SK-N-SH (cell line): ENCODE data around the gene TMCC3. TPM values are rescaled to one million over a fixed set of nuclear protein-coding genes. Genes with fewer than 3 reads are reported as not detected.
A peak's percentile ranks its signal among the peaks of the same experiment; 100 is the strongest.

Source experiments
- CTCF ChIA-PET: fragments of 300-600, 350-600 bp; formaldehyde crosslinking; extraction: SDS; loops from one replicate; lab custom pipeline; 2021; lab: Yijun Ruan, JAX
- POLR2A ChIA-PET: fragments of 350-600 bp; sonication (Branson Sonifier 250); formaldehyde crosslinking; extraction: SDS; loops from one replicate; lab custom pipeline; 2020; ENCODE audit warnings: antibody characterized with exemption, inconsistent platforms; lab: Yijun Ruan, JAX
- DNase-seq: peaks from one replicate; pipeline ENCODE4 v3.0.0; 2012
- H2AFZ ChIP-seq: fragments of 200-600 bp; sonication (generic); 2 replicates; pipeline ENCODE4 v1.8.1; 2016; ENCODE audit warnings: antibody characterized with exemption, mild to moderate bottlenecking, low read depth
- H3F3A ChIP-seq: fragments of 200-600 bp; sonication (generic); replicated peaks from 2 replicates; pipeline ENCODE3; 2016; ENCODE audit warnings: antibody characterized with exemption, mild to moderate bottlenecking; ENCODE audit not compliant: insufficient read depth
- H3K27ac ChIP-seq, 2 experiments: fragments of 200-500 bp in 1 of 2; fragments of 200-600 bp in 1 of 2; sonication (Bioruptor generic) in 1 of 2; sonication (generic), shearing (Covaris generic) in 1 of 2; 2 replicates each; pipeline versions ENCODE4 v1.5.1 to v1.6.1; 2014 to 2016; ENCODE audit warnings: low read depth in 2 of 2, inconsistent platforms in 1 of 2, low read length in 1 of 2, mild to moderate bottlenecking in 1 of 2, mixed read lengths in 1 of 2
- H3K27me3 ChIP-seq: fragments of 200-600 bp; sonication (generic), shearing (Covaris generic); 2 replicates; pipeline ENCODE4 v1.6.1; 2016; ENCODE audit warnings: mixed run types; ENCODE audit not compliant: insufficient read depth
- H3K36me3 ChIP-seq, 2 experiments: fragments of 200-500 bp in 1 of 2; fragments of 200-600 bp in 1 of 2; sonication (Bioruptor generic) in 1 of 2; sonication (generic) in 1 of 2; replicated peaks in 1 of 2; 2 replicates each; pipeline versions ENCODE3 to v1.5.1; 2014 to 2016; ENCODE audit warnings: low read length in 1 of 2, mild to moderate bottlenecking in 1 of 2; ENCODE audit not compliant: insufficient read depth in 2 of 2, control insufficient read depth in 1 of 2
- H3K4me1 ChIP-seq, 2 experiments: fragments of 200-500 bp in 1 of 2; fragments of 200-600 bp in 1 of 2; sonication (Bioruptor generic) in 1 of 2; sonication (generic), shearing (Covaris generic) in 1 of 2; 2 replicates each; pipeline versions ENCODE4 v1.5.1 to v1.6.1; 2014 to 2016; ENCODE audit warnings: low read depth in 1 of 2, low read length in 1 of 2, mixed run types in 1 of 2; ENCODE audit not compliant: insufficient read depth in 2 of 2, control insufficient read depth in 1 of 2
- H3K4me2 ChIP-seq: fragments of 200-600 bp; sonication (generic), shearing (Covaris generic); 2 replicates; pipeline ENCODE4 v1.6.1; 2017; ENCODE audit warnings: mixed run types
- H3K4me3 ChIP-seq, 2 experiments: fragments of 200-500 bp in 1 of 2; fragments of 200-600 bp in 1 of 2; sonication (Bioruptor generic) in 1 of 2; sonication (generic), shearing (Covaris generic) in 1 of 2; 2 replicates each; pipeline versions ENCODE4 v1.5.1 to v1.8.1; 2014 to 2016; ENCODE audit warnings: low read depth in 2 of 2, inconsistent platforms in 1 of 2, low read length in 1 of 2, mild to moderate bottlenecking in 1 of 2, mixed read lengths in 1 of 2, moderate library complexity in 1 of 2
- H3K79me2 ChIP-seq: fragments of 200-600 bp; sonication (generic); 2 replicates; pipeline ENCODE4 v1.8.1; 2017; ENCODE audit warnings: mild to moderate bottlenecking; ENCODE audit not compliant: insufficient read depth
- H3K9ac ChIP-seq: fragments of 200-600 bp; sonication (generic); 2 replicates; pipeline ENCODE4 v1.6.1; 2017; ENCODE audit warnings: mixed run types
- H3K9me2 ChIP-seq: fragments of 200-600 bp; sonication (generic); 2 replicates; pipeline ENCODE4 v1.6.1; 2017; ENCODE audit warnings: mixed run types
- H3K9me3 ChIP-seq: fragments of 200-600 bp; sonication (generic); 2 replicates; pipeline ENCODE4 v1.6.1; 2017; ENCODE audit warnings: mixed run types, mild to moderate bottlenecking, moderate library complexity
- H4K20me1 ChIP-seq: fragments of 200-600 bp; sonication (generic); 2 replicates; pipeline ENCODE4 v1.6.1; 2017; ENCODE audit warnings: mild to moderate bottlenecking, mixed run types; ENCODE audit not compliant: insufficient read depth
- CHD2 ChIP-seq: fragments of 150-350 bp; IDR thresholded peaks from 2 replicates; pipeline ENCODE4 v1.6.1; 2018; ENCODE audit warnings: low read length; ENCODE audit not compliant: partially characterized antibody
- ELF1 ChIP-seq: IDR thresholded peaks from 2 replicates; pipeline ENCODE4 v1.4.0; 2012
- EP300 ChIP-seq, 2 experiments: IDR thresholded peaks; 2 replicates each; pipeline versions ENCODE4 v1.4.0 to v1.6.1; 2012; ENCODE audit warnings: borderline replicate concordance in 1 of 2, low read depth in 1 of 2, low read length in 1 of 2
- EZH2phosphoT487 ChIP-seq: fragments of 200-600 bp; sonication (generic); IDR thresholded peaks from 2 replicates; pipeline ENCODE4 v1.6.1; 2017; ENCODE audit warnings: low read depth, mixed run types, mild to moderate bottlenecking, antibody characterized with exemption, moderate library complexity, borderline replicate concordance
- FOSL2 ChIP-seq: IDR thresholded peaks from 2 replicates; pipeline ENCODE4 v1.4.0; 2012; ENCODE audit warnings: low read depth, mild to moderate bottlenecking, moderate library complexity, borderline replicate concordance
- FOXJ3 ChIP-seq: sonication (generic); formaldehyde crosslinking; IDR thresholded peaks from 2 replicates; pipeline ENCODE4 v1.5.1; 2020; ENCODE audit warnings: mild to moderate bottlenecking, missing genetic modification reagents
- MAX ChIP-seq: IDR thresholded peaks from 2 replicates; pipeline ENCODE4 v1.4.0; 2012; ENCODE audit warnings: low read depth
- MEF2A ChIP-seq: IDR thresholded peaks from 2 replicates; pipeline ENCODE4 v1.4.0; 2012; ENCODE audit warnings: low read depth, borderline replicate concordance
- MXI1 ChIP-seq: IDR thresholded peaks from 2 replicates; pipeline ENCODE4 v1.6.1; 2012; ENCODE audit warnings: mild to moderate bottlenecking, low read depth, low read length, improper control_type of control experiment
- NFIC ChIP-seq: IDR thresholded peaks from 2 replicates; pipeline ENCODE4 v1.4.0; 2012; ENCODE audit warnings: borderline replicate concordance
- NRF1 ChIP-seq: IDR thresholded peaks from 2 replicates; pipeline ENCODE4 v1.6.1; 2012; ENCODE audit warnings: low read depth, mild to moderate bottlenecking, low read length
- PBX3 ChIP-seq: IDR thresholded peaks from 2 replicates; pipeline ENCODE4; 2012
- POLR2AphosphoS5 ChIP-seq: IDR thresholded peaks from 2 replicates; pipeline ENCODE4 v1.6.1; 2012; ENCODE audit warnings: low read depth, low read length
- RAD21 ChIP-seq: IDR thresholded peaks from 2 replicates; pipeline ENCODE4 v1.6.1; 2012; ENCODE audit warnings: mild to moderate bottlenecking, low read length
- RCOR1 ChIP-seq: fragments of 150-350 bp; IDR thresholded peaks from 2 replicates; pipeline ENCODE4 v1.6.1; 2017; ENCODE audit warnings: antibody characterized with exemption, low read length
- RXRA ChIP-seq: IDR thresholded peaks from 2 replicates; pipeline ENCODE4 v1.4.0; 2012; ENCODE audit warnings: low read depth, mild to moderate bottlenecking, borderline replicate concordance
- SIN3A ChIP-seq: IDR thresholded peaks from 2 replicates; pipeline ENCODE4 v1.6.1; 2012; ENCODE audit warnings: low read depth, mild to moderate bottlenecking, low read length, moderate library complexity, borderline replicate concordance
- TEAD4 ChIP-seq: IDR thresholded peaks from 2 replicates; pipeline ENCODE4 v1.4.0; 2012; ENCODE audit warnings: mild to moderate bottlenecking, borderline replicate concordance; ENCODE audit not compliant: insufficient read depth
- USF1 ChIP-seq: IDR thresholded peaks from 2 replicates; pipeline ENCODE4 v1.4.0; 2012; ENCODE audit warnings: low read depth, borderline replicate concordance
- USF2 ChIP-seq: fragments of 150-350 bp; IDR thresholded peaks from 2 replicates; pipeline ENCODE4 v1.6.1; 2017; ENCODE audit warnings: antibody characterized with exemption, low read length, low read depth, borderline replicate concordance
- YY1 ChIP-seq: IDR thresholded peaks from 2 replicates; pipeline ENCODE4 v1.4.0; 2012; ENCODE audit warnings: low read depth, mild to moderate bottlenecking
- WGBS: methylation state at CpG from one replicate; pipeline ENCODE4 v1.1.6; 2017; ENCODE audit warnings: low lambda C conversion rate; 5-methylcytosine and 5-hydroxymethylcytosine counted together
- polyA plus RNA-seq, 3 experiments: library from polyadenylated mRNA; depleted of rRNA; stranded (reverse); fragments of >200 nt; gene quantifications; 2 replicates each; pipeline ENCODE4 v1.2.3, GENCODE V29; 2012
- TF ChIP-seq, protein P1 (sequence below): fragments of 200-600 bp; sonication (generic); IDR thresholded peaks from 2 replicates; pipeline ENCODE4 v1.6.1; 2017; ENCODE audit warnings: antibody characterized with exemption, mild to moderate bottlenecking, moderate library complexity
- TF ChIP-seq, protein P2 (sequence below): fragments of 150-350 bp; IDR thresholded peaks from 2 replicates; pipeline ENCODE4 v1.6.1; 2016; ENCODE audit warnings: mild to moderate bottlenecking, low read depth, low read length
- TF ChIP-seq, protein P3 (sequence below): IDR thresholded peaks from 2 replicates; pipeline ENCODE4 v1.6.1; 2012; ENCODE audit warnings: mild to moderate bottlenecking, low read depth, low read length, moderate library complexity

TMCC3 gene
- polyA plus RNA-seq, 1 of the 3 experiments (the other 2 are of a cell fraction) = 0.53 TPM

DNA sequence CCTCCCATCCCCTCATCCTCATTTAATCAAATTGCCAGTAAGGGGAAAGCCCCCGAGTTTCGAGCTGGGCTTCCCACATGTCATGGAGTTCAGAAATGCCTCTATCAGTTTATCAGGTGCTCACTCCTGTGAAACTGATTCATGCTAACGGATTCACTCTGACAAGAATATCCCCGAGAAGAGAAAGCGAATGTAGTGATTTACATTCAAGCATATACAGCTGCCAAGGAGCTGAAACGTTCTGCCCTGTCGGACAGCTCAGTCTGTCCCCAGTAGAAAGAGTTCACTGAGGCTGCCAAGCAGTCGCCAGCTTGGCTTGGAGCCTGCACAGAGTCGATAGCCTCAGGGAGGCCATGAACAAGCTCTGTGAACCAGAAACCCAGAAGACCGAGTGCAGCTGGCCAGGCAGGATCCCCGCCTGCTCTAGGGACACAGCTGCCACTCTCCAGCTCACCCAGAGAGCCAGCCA lies 88.4 kb downstream of the TMCC3 start:
- H3K9me3 ChIP-seq = no peaks in the 10 kb centered on the region
- no peaks in the 10 kb centered on the region for H4K20me1 ChIP-seq
- ChIA-PET POLR2A (no interaction called here), CTCF (interaction anchor here (2.5 kb wide), 2 partner anchors 16 to 313 kb away, joined by 7 to 17 read pairs; no protein-coding TSS in a partner anchor)
- no peaks in the 10 kb centered on the region for H3F3A ChIP-seq
- no peak overlapping the region for H3K4me3 ChIP-seq
- no peaks in the 10 kb centered on the region for H3K79me2 ChIP-seq
- DNase-seq = peak; percentile 83
- peak overlapping the region in 1 of 2 experiments; percentile 81; a peak in 2 of 4 replicates for H3K27ac ChIP-seq
- no peaks in the 10 kb centered on the region for H3K27me3 ChIP-seq
- no peak overlapping the region for H2AFZ ChIP-seq
- no peaks in the 10 kb centered on the region for H3K9me2 ChIP-seq
- H3K4me2 ChIP-seq = 0 out of 2 replicates have a peak overlapping the region, but pooled peaks have one; percentile 20
- no peak overlapping the region for H3K9ac ChIP-seq
- H3K4me1 ChIP-seq = peaks cover 0 to 10% of the 10 kb centered on the region in 2 experiments; a peak in 1 of 4 replicates
- H3K36me3 ChIP-seq = no peaks in the 10 kb centered on the region
- 24% methylated on average over 10 of the region's 11 CpGs for WGBS
- no peak for TF ChIP-seq RXRA
- no peak for TF ChIP-seq USF2
- TF ChIP-seq, protein P1, sequence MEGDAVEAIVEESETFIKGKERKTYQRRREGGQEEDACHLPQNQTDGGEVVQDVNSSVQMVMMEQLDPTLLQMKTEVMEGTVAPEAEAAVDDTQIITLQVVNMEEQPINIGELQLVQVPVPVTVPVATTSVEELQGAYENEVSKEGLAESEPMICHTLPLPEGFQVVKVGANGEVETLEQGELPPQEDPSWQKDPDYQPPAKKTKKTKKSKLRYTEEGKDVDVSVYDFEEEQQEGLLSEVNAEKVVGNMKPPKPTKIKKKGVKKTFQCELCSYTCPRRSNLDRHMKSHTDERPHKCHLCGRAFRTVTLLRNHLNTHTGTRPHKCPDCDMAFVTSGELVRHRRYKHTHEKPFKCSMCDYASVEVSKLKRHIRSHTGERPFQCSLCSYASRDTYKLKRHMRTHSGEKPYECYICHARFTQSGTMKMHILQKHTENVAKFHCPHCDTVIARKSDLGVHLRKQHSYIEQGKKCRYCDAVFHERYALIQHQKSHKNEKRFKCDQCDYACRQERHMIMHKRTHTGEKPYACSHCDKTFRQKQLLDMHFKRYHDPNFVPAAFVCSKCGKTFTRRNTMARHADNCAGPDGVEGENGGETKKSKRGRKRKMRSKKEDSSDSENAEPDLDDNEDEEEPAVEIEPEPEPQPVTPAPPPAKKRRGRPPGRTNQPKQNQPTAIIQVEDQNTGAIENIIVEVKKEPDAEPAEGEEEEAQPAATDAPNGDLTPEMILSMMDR = no peak
- TF ChIP-seq MXI1 = peak; percentile 40; the same call in 1 of the 2 replicates
- no peak for TF ChIP-seq NRF1
- no peak for TF ChIP-seq TEAD4
- TF ChIP-seq, protein P2, sequence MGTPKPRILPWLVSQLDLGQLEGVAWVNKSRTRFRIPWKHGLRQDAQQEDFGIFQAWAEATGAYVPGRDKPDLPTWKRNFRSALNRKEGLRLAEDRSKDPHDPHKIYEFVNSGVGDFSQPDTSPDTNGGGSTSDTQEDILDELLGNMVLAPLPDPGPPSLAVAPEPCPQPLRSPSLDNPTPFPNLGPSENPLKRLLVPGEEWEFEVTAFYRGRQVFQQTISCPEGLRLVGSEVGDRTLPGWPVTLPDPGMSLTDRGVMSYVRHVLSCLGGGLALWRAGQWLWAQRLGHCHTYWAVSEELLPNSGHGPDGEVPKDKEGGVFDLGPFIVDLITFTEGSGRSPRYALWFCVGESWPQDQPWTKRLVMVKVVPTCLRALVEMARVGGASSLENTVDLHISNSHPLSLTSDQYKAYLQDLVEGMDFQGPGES = no peak
- peak; percentile 80 for TF ChIP-seq RCOR1
- TF ChIP-seq POLR2AphosphoS5 = no peak
- no peak for TF ChIP-seq FOSL2
- peak in 1 of 2 experiments; percentile 72; a peak in 2 of 4 replicates for TF ChIP-seq EP300 (IDR thresholded peaks at IDR 0.05; ENCODE audit: borderline replicate concordance in 1 of 2, low read depth in 1 of 2, low read length in 1 of 2)
- no peak for TF ChIP-seq ELF1
- no peak for TF ChIP-seq MEF2A
- TF ChIP-seq SIN3A = no peak
- TF ChIP-seq, protein P3, sequence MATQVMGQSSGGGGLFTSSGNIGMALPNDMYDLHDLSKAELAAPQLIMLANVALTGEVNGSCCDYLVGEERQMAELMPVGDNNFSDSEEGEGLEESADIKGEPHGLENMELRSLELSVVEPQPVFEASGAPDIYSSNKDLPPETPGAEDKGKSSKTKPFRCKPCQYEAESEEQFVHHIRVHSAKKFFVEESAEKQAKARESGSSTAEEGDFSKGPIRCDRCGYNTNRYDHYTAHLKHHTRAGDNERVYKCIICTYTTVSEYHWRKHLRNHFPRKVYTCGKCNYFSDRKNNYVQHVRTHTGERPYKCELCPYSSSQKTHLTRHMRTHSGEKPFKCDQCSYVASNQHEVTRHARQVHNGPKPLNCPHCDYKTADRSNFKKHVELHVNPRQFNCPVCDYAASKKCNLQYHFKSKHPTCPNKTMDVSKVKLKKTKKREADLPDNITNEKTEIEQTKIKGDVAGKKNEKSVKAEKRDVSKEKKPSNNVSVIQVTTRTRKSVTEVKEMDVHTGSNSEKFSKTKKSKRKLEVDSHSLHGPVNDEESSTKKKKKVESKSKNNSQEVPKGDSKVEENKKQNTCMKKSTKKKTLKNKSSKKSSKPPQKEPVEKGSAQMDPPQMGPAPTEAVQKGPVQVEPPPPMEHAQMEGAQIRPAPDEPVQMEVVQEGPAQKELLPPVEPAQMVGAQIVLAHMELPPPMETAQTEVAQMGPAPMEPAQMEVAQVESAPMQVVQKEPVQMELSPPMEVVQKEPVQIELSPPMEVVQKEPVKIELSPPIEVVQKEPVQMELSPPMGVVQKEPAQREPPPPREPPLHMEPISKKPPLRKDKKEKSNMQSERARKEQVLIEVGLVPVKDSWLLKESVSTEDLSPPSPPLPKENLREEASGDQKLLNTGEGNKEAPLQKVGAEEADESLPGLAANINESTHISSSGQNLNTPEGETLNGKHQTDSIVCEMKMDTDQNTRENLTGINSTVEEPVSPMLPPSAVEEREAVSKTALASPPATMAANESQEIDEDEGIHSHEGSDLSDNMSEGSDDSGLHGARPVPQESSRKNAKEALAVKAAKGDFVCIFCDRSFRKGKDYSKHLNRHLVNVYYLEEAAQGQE = no peak
- TF ChIP-seq YY1 = no peak
- no peak for TF ChIP-seq PBX3
- no peak for TF ChIP-seq USF1
- TF ChIP-seq MAX = no peak
- no peak for TF ChIP-seq EZH2phosphoT487
- TF ChIP-seq FOXJ3 (CRISPR knock-in tag) = no peak
- no peak for TF ChIP-seq NFIC
- peak; percentile 71 for TF ChIP-seq CHD2
- 0 out of 2 replicates have a peak, but pooled peaks have one; percentile 33 for TF ChIP-seq RAD21
